Neural cell (in vitro differentiated cells): ENCODE data around the gene ZSWIM8. TPM values are rescaled to one million over a fixed set of nuclear protein-coding genes. Genes with fewer than 3 reads are reported as not detected.

Experiments
- H2AFZ ChIP-seq: fragments of 200-600, 300-800 bp; sonication (generic), shearing (Covaris generic); 2 replicates; pipeline ENCODE4 v1.6.0; 2014; ENCODE audit warnings: low read depth, mild to moderate bottlenecking, antibody characterized with exemption, low read length, moderate library complexity
- H3F3A ChIP-seq: fragments of 200-600 bp; shearing (Covaris generic); 2 replicates; pipeline ENCODE4 v1.6.1; 2016; ENCODE audit warnings: mild to moderate bottlenecking, moderate library complexity, mixed read lengths, antibody characterized with exemption, low read length; ENCODE audit not compliant: insufficient read depth, poor library complexity, severe bottlenecking
- H3K27ac ChIP-seq: fragments of 200-600, 300-800 bp; sonication (generic), shearing (Covaris generic); 2 replicates; pipeline ENCODE4 v1.5.1; 2014; ENCODE audit warnings: mild to moderate bottlenecking, low read length, moderate library complexity
- H3K27me3 ChIP-seq: fragments of 300-800, 200-600 bp; sonication (generic), shearing (Covaris generic); 2 replicates; pipeline ENCODE4 v1.6.0; 2014; ENCODE audit warnings: mild to moderate bottlenecking, low read depth, low read length, moderate library complexity; ENCODE audit not compliant: insufficient read depth
- H3K36me3 ChIP-seq: fragments of 300-800, 200-600 bp; sonication (generic), shearing (Covaris generic); 2 replicates; pipeline ENCODE4 v1.5.1; 2014; ENCODE audit warnings: mild to moderate bottlenecking, antibody characterized with exemption, low read length, moderate library complexity; ENCODE audit not compliant: insufficient read depth
- H3K4me2 ChIP-seq: fragments of 300-800, 200-600 bp; sonication (generic), shearing (Covaris generic); 2 replicates; pipeline ENCODE4 v1.6.0; 2014; ENCODE audit warnings: mild to moderate bottlenecking, low read length
- H3K4me3 ChIP-seq: fragments of 300-800, 200-600 bp; sonication (generic), shearing (Covaris generic); 2 replicates; pipeline ENCODE4 v1.5.1; 2014; ENCODE audit warnings: mild to moderate bottlenecking, low read length, moderate library complexity
- H3K79me2 ChIP-seq: fragments of 200-600 bp; shearing (Covaris generic); replicated peaks from 2 replicates; pipeline ENCODE4 v1.6.0; 2014; ENCODE audit warnings: mild to moderate bottlenecking, low read length, moderate library complexity; ENCODE audit not compliant: insufficient read depth
- H3K9ac ChIP-seq: fragments of 300-800, 200-600 bp; sonication (generic), shearing (Covaris generic); 2 replicates; pipeline ENCODE4 v1.6.1; 2016; ENCODE audit warnings: mild to moderate bottlenecking, low read length, mixed read lengths
- H3K9me2 ChIP-seq: fragments of 200-600 bp; shearing (Covaris generic); 2 replicates; pipeline ENCODE4 v1.6.1; 2016; ENCODE audit warnings: mild to moderate bottlenecking, low read length, mixed read lengths; ENCODE audit not compliant: insufficient read depth
- H3K9me3 ChIP-seq: fragments of 200-600, 300-800 bp; sonication (generic), shearing (Covaris generic); 2 replicates; pipeline ENCODE4 v1.6.1; 2016; ENCODE audit warnings: mild to moderate bottlenecking, mixed run types, low read length, moderate library complexity, mixed read lengths
- H4K20me1 ChIP-seq: fragments of 200-600 bp; shearing (Covaris generic); 2 replicates; pipeline ENCODE4 v1.6.1; 2016; ENCODE audit warnings: mild to moderate bottlenecking, mixed run types; ENCODE audit not compliant: insufficient read depth
- CTCF ChIP-seq: fragments of 450-650 bp; IDR thresholded peaks from 2 replicates; pipeline ENCODE4 v1.5.1; 2014; ENCODE audit warnings: antibody characterized with exemption, mild to moderate bottlenecking, moderate library complexity; ENCODE audit not compliant: poor library complexity, severe bottlenecking
- EP300 ChIP-seq: fragments of 450-650 bp; conservative IDR thresholded peaks from 2 replicates; pipeline ENCODE4 v1.6.1; 2014; ENCODE audit warnings: antibody characterized with exemption, mild to moderate bottlenecking, moderate library complexity; ENCODE audit not compliant: poor library complexity, severe bottlenecking
- EZH2 ChIP-seq: fragments of 200-600, 300-800 bp; shearing (Covaris generic), sonication (generic); IDR thresholded peaks from 2 replicates; pipeline ENCODE4 v1.6.1; 2014; ENCODE audit warnings: antibody characterized with exemption, low read length, borderline replicate concordance, mild to moderate bottlenecking; ENCODE audit not compliant: insufficient read depth, poor library complexity, severe bottlenecking
- MXI1 ChIP-seq: fragments of 450-650 bp; conservative IDR thresholded peaks from 2 replicates; pipeline ENCODE4 v1.6.1; 2014; ENCODE audit warnings: antibody characterized with exemption, mild to moderate bottlenecking; ENCODE audit not compliant: poor library complexity, severe bottlenecking
- POLR2AphosphoS5 ChIP-seq: IDR thresholded peaks from 2 replicates; pipeline ENCODE4 v1.6.1; 2012
- RAD21 ChIP-seq: fragments of 450-650 bp; conservative IDR thresholded peaks from 2 replicates; pipeline ENCODE4 v1.6.1; 2014; ENCODE audit warnings: antibody characterized with exemption, mild to moderate bottlenecking, moderate library complexity
- SMC3 ChIP-seq: fragments of 450-650 bp; conservative IDR thresholded peaks from 2 replicates; pipeline ENCODE4 v1.6.1; 2014; ENCODE audit warnings: antibody characterized with exemption, mild to moderate bottlenecking, moderate library complexity; ENCODE audit not compliant: poor library complexity
- TAF1 ChIP-seq: IDR thresholded peaks from 2 replicates; pipeline ENCODE4 v1.6.1; 2012; ENCODE audit warnings: low read depth
- polyA plus RNA-seq: library from polyadenylated mRNA; depleted of rRNA; stranded (reverse); fragments of >200 nt; gene quantifications from 2 replicates; pipeline ENCODE4 v1.2.3, GENCODE V29; 2014
- TF ChIP-seq, protein P1 (sequence below): IDR thresholded peaks from 2 replicates; pipeline ENCODE4 v1.6.1; 2012; ENCODE audit warnings: borderline replicate concordance

ZSWIM8 gene
- polyA plus RNA-seq, 1 donor from 2014 or later, result 69.1 TPM

DNA sequence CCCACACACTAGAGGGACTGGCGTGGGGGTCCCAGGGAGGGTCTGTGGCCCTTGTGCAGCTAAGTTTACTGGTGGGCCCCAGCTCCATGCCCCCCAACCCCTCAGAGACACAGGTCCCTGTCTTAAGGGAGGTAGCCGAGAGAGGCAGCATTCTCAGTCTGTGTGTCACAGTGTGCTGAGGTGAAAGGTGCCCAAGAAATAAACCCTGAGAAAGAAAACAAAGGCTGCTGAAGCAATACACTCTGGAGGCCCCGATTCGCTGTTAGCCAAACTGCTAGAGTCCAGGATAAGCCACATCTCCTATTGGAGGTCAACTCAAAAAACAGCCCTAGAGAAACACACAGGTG, 54.6 kb downstream of the ZSWIM8 start:
- H3K4me3 ChIP-seq, result no peak overlapping the region
- no peaks in the 10 kb centered on the region for H3K9me2 ChIP-seq
- H3K27me3 ChIP-seq, result no peaks in the 10 kb centered on the region
- H3K36me3 ChIP-seq, result no peaks in the 10 kb centered on the region
- H3F3A ChIP-seq, result no peaks in the 10 kb centered on the region
- no peaks in the 10 kb centered on the region for H3K9me3 ChIP-seq
- H3K4me2 ChIP-seq, result no peak overlapping the region
- H4K20me1 ChIP-seq, result no peaks in the 10 kb centered on the region
- no peak overlapping the region for H2AFZ ChIP-seq
- H3K27ac ChIP-seq, result no peak overlapping the region
- H3K9ac ChIP-seq, result no peak overlapping the region
- no peak for TF ChIP-seq CTCF
- no peak for TF ChIP-seq TAF1
- no peak for TF ChIP-seq EZH2
- TF ChIP-seq SMC3, result no peak
- no peak for TF ChIP-seq EP300
- TF ChIP-seq RAD21, result no peak
- H3K79me2 ChIP-seq, result no peaks in the 10 kb centered on the region

GRCh38 chr10:73840403-73841060, 55.1 kb downstream of the ZSWIM8 start:
- no peaks in the 10 kb centered on the region for H3K36me3 ChIP-seq
- no peaks in the 10 kb centered on the region for H3K79me2 ChIP-seq
- no peaks in the 10 kb centered on the region for H3K9me2 ChIP-seq
- H3K4me2 ChIP-seq, result no peak overlapping the region
- no peak overlapping the region for H2AFZ ChIP-seq
- no peak overlapping the region for H3K4me3 ChIP-seq
- no peaks in the 10 kb centered on the region for H3K9me3 ChIP-seq
- H3K27ac ChIP-seq, result no peak overlapping the region
- TF ChIP-seq EZH2, result no peak
- TF ChIP-seq, protein P1, sequence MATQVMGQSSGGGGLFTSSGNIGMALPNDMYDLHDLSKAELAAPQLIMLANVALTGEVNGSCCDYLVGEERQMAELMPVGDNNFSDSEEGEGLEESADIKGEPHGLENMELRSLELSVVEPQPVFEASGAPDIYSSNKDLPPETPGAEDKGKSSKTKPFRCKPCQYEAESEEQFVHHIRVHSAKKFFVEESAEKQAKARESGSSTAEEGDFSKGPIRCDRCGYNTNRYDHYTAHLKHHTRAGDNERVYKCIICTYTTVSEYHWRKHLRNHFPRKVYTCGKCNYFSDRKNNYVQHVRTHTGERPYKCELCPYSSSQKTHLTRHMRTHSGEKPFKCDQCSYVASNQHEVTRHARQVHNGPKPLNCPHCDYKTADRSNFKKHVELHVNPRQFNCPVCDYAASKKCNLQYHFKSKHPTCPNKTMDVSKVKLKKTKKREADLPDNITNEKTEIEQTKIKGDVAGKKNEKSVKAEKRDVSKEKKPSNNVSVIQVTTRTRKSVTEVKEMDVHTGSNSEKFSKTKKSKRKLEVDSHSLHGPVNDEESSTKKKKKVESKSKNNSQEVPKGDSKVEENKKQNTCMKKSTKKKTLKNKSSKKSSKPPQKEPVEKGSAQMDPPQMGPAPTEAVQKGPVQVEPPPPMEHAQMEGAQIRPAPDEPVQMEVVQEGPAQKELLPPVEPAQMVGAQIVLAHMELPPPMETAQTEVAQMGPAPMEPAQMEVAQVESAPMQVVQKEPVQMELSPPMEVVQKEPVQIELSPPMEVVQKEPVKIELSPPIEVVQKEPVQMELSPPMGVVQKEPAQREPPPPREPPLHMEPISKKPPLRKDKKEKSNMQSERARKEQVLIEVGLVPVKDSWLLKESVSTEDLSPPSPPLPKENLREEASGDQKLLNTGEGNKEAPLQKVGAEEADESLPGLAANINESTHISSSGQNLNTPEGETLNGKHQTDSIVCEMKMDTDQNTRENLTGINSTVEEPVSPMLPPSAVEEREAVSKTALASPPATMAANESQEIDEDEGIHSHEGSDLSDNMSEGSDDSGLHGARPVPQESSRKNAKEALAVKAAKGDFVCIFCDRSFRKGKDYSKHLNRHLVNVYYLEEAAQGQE, result no peak
- TF ChIP-seq RAD21, result no peak
- TF ChIP-seq CTCF, result no peak
- TF ChIP-seq SMC3, result no peak
- TF ChIP-seq MXI1, result no peak
- no peak for TF ChIP-seq EP300
- no peak for TF ChIP-seq POLR2AphosphoS5
- TF ChIP-seq TAF1, result no peak
- no peak overlapping the region for H3K9ac ChIP-seq
- H3F3A ChIP-seq, result no peaks in the 10 kb centered on the region
- no peaks in the 10 kb centered on the region for H4K20me1 ChIP-seq
- H3K27me3 ChIP-seq, result no peaks in the 10 kb centered on the region
